Measurements from ENCODE around the gene LRRC41.
"Not testable (repeated sequence)": the region's sequence is repeated elsewhere in the genome, so short reads cannot be mapped to it uniquely, and the experiment has no call there.

The LRRC41 gene

GRCh38 chr1:46303038-46303871 lies at the start of gene LRRC41, which contains the start of gene UQCRH:
Gene LRRC41, minus strand, starts transcription at chr1:46303616. Its CDS starts 294 bp downstream, at chr1:46303322.
Gene UQCRH, plus strand, starts transcription at chr1:46303698. Its CDS starts 69 bp downstream, at chr1:46303767.
- DNase-seq (ENCODE audit: low spot score), result peak; percentile 95

DNA sequence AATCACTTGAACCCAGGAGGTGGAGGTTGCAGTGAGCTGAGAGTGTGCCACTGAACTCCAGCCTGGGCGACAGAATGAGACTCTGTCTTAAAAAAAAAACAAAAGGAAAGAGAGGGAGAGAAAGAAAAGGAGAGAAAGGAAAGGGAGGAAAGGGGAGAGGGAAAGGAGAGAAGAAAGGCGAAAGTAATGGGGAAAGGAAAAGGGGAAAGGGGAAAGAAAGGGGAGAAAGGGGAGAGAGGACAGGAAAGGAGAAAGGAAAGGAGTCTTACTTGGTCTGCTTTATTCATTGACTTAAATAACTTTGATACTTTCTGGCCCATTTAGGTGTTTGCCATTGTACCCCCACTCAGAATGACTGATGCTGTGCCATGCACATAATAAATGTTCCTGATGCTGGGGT lies 48.9 kb upstream of the LRRC41 start:
- DNase-seq (ENCODE audit: low spot score), result no peak

DNA sequence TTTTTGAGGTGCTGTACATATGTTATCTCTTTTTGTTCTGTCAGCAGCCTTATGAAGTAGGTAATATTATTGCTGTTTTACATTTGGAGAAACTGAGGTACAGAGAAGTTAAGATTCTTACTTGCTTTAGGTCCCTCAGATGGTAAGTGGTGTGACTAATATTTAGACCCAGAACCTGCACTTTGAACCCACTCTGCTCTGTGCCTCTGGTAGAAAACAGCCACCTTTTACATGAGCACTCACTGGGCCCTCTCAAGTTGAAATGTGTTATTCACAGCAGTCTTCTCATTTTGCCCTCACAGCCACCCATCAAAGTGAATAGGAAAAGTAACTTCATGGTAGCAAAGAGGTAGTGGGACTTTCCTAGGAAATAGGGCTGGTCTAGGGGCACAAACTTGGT lies 41.9 kb upstream of the LRRC41 start:
- no peak for DNase-seq (ENCODE audit: low spot score)

DNA sequence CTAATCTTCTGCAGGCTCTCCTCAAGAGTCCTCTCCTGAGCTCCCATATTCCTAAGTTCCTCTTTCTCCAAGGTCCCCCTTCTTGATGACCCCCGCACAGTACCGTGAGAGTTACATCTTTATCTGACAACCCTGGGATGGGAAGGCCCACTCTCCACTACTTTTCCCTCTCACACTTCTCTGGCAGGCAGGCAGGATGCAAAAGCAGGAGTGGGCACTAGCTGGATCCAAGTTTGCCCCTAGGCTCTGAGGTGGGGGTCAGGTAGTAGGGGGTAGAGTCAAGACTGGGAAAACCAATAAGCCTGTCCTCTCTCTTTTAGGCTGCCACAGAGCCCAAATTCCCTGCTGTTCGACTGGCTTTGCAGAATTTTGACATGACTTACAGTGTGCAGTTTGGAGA lies 41.1 kb upstream of the LRRC41 start:
- DNase-seq (ENCODE audit: low spot score), result no peak

DNA sequence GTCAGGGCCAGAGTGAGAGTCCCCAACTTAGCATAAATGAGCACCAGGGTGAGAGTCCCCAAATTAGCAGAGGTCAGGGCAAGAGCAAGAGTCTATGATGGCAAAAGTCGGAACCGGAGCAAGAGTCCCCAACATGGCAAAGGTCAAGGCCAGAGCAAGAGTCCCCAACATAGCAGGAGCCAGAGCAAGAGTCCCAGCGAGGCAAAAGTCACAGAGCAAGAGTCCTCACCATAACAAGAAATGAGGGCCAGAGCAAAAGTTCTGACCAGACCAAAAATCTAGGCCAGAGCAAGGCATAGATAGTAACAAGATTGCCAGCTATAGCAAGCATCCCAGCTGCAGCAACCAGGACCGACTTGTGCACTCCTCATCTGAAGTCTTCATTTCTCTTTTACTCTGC lies 40.3 kb upstream of the LRRC41 start:
- no peak for DNase-seq (ENCODE audit: low spot score)

GRCh38 chr1:46343351-46343695 lies 39.9 kb upstream of the LRRC41 start:
- no peak for DNase-seq (ENCODE audit: low spot score)

DNA sequence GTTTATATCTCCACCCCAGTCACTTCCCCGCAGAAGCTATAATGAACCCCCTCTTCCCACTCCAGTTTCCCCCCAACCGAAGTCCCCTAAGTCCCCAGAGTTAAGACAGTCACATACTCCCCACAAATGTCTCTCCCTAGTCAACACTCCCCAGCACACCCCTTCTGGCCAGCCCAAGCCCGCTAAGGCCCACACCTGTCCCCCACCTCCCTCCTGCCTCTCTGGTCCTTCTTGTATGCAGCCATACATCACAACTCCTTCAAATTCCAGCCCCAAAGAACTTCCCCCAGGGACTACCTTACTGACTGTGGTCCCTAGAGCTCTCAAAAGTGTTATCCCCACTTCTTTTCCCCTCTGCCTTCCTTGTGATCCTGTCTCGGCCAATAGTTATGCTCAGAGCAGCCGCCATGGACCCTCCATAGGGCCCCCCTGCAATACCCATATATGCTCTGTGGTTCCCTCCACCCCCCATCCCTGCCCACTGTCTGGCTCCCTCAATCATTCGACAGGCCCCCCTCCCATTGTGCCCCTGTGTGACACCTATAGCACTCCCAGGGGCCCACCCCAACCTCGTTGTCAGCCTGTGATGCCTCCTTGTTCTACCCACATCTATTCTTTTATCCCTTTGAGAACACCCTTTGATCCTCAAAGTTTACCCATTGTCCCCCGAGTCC lies 39.4 kb upstream of the LRRC41 start:
- DNase-seq (ENCODE audit: low spot score), result no peak

- no peak for DNase-seq (ENCODE audit: low spot score)
Measured at GRCh38 chr1:46342084-46342656, 38.8 kb upstream of the LRRC41 start.

DNA sequence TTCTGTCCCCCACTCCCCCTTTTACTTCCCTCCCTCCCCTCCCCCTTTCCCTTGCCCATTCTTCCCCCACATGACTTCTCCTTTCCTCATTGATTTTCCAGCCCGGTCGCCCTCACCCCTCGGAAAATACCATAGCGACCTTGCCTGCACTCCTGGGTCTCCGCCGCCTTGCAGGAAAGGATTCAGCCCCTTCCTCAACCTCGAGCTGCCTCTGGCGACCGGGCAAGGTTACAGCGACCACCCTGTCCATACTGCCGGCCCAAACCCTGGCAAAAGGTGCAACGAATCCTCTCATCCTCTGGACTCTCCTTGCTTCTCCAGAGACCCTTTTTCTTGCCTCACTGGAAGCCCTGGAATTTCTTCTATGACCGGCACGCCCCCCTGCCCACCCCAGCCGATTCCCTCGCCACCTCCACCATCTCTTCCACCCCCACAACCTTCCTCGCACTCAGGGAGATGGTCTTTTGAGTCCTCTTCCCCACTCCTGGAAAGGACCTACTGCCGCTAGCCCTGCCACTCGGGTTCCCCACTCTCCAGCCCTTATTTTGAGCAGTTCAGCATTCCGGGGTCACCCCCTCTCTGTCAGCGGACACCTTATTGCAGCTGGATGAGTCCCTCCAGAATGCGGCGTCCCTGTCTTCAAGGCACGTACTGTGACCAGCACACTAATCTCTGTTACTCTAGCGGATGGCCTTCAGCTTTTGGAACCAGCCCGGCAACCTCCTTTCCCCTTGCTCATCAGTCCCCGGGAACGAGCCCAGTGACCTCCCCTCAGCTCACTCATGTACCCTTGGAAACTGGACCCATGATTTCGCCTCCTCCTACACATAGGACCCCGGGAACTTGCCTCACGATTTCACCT lies 38.0 kb upstream of the LRRC41 start:
- DNase-seq (ENCODE audit: low spot score), result no peak

DNA sequence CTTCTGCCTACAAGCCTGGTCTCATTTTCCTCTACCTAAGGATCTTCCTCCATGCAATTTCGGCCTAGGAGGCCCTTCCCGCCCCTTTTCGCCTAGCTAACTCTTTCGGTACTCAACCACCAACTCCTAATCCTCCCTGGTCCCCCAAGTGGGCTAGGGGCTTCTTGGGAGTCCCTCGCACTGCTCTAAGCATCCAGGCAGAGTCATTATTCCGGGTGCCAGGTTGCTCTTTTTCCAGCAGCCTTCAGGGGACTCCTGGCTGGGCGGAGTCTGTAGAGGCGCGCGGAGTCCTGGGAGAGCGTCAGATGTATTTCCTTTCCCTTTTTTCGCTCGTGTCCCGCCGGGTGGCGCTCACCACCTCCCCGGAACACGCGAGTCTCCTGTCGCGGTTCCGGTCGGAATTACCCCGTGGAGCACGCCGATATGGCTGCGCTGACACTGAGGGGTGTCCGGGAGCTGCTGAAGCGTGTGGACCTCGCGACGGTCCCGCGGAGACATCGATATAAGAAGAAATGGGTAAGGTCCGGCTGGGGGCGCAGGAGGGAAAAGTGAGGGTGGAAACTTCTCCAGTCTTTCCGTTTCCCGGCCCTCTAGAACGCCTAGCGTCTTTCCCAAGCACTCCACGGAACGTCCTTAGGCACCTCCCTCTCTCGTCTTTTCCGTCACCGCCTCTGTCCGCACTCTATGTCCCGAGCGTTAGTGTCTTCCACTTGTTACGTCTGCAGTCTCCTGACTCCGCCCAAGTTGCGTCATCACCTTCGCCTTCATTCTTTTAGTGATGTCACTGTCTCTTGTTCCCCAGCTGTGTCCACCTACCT lies 37.2 kb upstream of the LRRC41 start, which contains the start of gene NSUN4:
Gene NSUN4 (plus strand): TSS at position 404 of the 818 bp plus-strand sequence. CDS start 20 bp downstream, at position 424.
- DNase-seq (ENCODE audit: low spot score), result peak; percentile 95

- DNase-seq (ENCODE audit: low spot score), result not testable (repeated sequence)
Measured at GRCh38 chr1:46337409-46337808, 34.0 kb upstream of the LRRC41 start.

- no peak for DNase-seq (ENCODE audit: low spot score)
Measured at GRCh38 chr1:46335081-46335480, 31.7 kb upstream of the LRRC41 start.

GRCh38 chr1:46334030-46334384 lies 30.6 kb upstream of the LRRC41 start:
- DNase-seq (ENCODE audit: low spot score), result no peak

GRCh38 chr1:46333300-46334029 lies 30.0 kb upstream of the LRRC41 start:
- DNase-seq (ENCODE audit: low spot score), result no peak

DNA sequence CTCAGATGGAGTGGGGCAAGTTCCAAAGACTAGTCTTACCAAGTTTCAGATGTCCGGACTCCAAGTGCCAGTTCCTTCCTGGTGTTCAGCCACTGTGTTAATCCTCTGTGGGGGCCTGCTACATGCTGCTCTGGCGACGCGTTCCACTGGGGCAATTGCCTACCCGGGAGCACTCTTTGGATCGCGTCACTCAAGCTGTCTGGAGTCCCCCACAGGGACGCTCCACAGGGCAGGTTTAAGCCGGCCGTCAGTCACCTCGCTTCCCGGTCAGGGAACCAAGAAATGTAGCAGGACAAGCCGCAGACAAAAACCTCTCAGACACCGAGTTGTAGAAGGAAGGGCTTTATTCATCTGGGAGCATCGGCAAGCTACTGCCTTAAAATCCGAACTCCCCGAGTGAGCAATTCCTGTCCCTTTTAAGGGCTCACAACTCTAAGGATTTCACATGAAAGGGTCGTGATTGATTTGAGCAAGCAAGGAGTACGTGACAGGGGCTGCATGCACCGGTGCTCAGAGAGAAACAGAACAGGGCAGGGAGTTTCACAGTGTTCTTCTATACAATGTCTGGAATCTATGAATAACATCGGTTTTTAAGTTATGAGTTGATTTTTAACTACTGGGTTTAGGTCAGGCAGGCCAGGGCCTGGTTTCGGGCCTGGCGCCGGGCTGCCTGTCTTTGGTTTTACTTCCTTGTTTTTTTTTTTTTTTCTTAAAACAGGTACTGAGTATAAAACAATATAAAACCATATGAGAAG lies 28.5 kb upstream of the LRRC41 start:
- DNase-seq (ENCODE audit: low spot score), result not testable (repeated sequence)

GRCh38 chr1:46330381-46330780 lies 27.0 kb upstream of the LRRC41 start:
- not testable (repeated sequence) for DNase-seq (ENCODE audit: low spot score)

GRCh38 chr1:46329807-46330206 lies 26.4 kb upstream of the LRRC41 start:
- not testable (repeated sequence) for DNase-seq (ENCODE audit: low spot score)

DNA sequence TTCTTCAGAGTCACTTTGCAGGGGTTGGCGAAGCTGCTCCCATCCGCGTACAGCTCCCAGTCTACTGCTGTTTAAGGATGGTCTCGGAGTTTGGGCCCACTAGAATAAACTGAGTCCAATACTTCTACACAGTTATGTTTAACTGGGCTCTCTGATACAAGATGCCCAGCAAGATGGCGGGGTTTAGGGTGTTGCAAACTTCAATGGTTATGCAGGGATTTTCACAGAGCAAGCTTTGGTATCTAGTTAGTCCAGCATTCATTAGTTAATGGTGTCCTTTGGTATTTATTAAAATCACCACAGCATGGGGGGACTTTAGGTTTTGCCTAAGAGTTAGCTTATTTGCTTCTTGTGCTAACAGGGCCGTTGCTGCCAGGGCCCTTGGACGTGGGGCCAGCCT lies 24.8 kb upstream of the LRRC41 start:
- DNase-seq (ENCODE audit: low spot score), result not testable (repeated sequence)

GRCh38 chr1:46325285-46326076 lies 22.1 kb upstream of the LRRC41 start:
- not testable (repeated sequence) for DNase-seq (ENCODE audit: low spot score)

All from putamen (tissue), 1 donor.